ENCODE measurements around the gene ERCC4. TPM values are rescaled to one million over a fixed set of nuclear protein-coding genes. Genes with fewer than 3 reads are reported as not detected.

ERCC4 gene
- polyA plus RNA-seq, 1 of the 3 experiments (the other 2 are of a cell fraction): 1.8 TPM

DNA sequence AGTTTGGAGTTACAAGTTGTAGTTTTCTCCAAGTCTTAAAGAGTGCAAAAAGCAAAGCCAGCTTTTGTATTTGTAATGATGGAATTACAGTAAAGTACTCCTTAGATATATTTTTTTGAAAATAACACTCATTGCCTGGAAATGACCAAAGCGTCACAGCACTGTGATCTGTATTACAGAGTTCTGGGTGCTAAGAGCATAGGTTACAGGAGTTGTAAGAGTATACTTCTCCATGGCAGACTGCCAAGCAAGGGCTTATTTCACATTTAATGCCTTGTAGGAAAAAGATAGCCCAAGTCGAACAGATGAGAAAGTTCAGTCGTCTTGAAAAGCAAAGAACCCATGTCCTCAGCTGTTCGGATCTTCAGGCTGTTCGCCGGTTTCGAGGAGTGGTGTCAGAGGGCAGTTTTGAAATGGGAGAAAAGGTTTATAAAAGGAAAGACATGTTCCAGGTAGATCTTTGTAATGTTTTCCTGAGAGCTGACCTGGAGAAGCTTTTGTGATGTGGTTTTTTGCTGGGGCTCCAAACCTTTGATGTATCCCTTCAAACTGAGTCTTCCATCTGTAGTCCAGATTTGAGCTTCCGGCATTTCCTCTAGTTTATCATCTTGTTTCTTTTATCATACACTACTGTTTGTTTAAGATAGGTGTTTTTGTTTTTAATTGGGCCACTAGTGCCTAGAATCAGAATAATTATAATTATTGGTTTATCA, 41.3 kb downstream of the ERCC4 start:
- TF ChIP-seq FOSL2 (IDR thresholded peaks at IDR 0.05; ENCODE audit: borderline replicate concordance, low read depth): no peak
- TF ChIP-seq FOXM1 (IDR thresholded peaks at IDR 0.05; ENCODE audit: low read depth): no peak
- TF ChIP-seq EP300 (IDR thresholded peaks at IDR 0.05; ENCODE audit: borderline replicate concordance in 1 of 2, low read depth in 1 of 2, low read length in 1 of 2): no peak
- no peak for TF ChIP-seq RCOR1 (IDR thresholded peaks at IDR 0.05; ENCODE audit: low read length)
- TF ChIP-seq YY1 (IDR thresholded peaks at IDR 0.05; ENCODE audit: low read depth): no peak
- TF ChIP-seq GATA2 (CRISPR knock-in tag; IDR thresholded peaks at IDR 0.05): no peak
- no peak for TF ChIP-seq NFIC (IDR thresholded peaks at IDR 0.05; ENCODE audit: borderline replicate concordance)
- no peak for TF ChIP-seq IRF3 (IDR thresholded peaks at IDR 0.05; ENCODE audit: low read depth, low read length)
- TF ChIP-seq SMC3 (IDR thresholded peaks at IDR 0.05; ENCODE audit: low read depth, low read length): no peak
- TF ChIP-seq, protein P1, sequence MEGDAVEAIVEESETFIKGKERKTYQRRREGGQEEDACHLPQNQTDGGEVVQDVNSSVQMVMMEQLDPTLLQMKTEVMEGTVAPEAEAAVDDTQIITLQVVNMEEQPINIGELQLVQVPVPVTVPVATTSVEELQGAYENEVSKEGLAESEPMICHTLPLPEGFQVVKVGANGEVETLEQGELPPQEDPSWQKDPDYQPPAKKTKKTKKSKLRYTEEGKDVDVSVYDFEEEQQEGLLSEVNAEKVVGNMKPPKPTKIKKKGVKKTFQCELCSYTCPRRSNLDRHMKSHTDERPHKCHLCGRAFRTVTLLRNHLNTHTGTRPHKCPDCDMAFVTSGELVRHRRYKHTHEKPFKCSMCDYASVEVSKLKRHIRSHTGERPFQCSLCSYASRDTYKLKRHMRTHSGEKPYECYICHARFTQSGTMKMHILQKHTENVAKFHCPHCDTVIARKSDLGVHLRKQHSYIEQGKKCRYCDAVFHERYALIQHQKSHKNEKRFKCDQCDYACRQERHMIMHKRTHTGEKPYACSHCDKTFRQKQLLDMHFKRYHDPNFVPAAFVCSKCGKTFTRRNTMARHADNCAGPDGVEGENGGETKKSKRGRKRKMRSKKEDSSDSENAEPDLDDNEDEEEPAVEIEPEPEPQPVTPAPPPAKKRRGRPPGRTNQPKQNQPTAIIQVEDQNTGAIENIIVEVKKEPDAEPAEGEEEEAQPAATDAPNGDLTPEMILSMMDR (IDR thresholded peaks at IDR 0.05): no peak
- TF ChIP-seq GABPA (IDR thresholded peaks at IDR 0.05; ENCODE audit: low read depth): no peak
- no peak for TF ChIP-seq REST (IDR thresholded peaks at IDR 0.05; ENCODE audit: low read depth, low read length)
- TF ChIP-seq, protein P2, sequence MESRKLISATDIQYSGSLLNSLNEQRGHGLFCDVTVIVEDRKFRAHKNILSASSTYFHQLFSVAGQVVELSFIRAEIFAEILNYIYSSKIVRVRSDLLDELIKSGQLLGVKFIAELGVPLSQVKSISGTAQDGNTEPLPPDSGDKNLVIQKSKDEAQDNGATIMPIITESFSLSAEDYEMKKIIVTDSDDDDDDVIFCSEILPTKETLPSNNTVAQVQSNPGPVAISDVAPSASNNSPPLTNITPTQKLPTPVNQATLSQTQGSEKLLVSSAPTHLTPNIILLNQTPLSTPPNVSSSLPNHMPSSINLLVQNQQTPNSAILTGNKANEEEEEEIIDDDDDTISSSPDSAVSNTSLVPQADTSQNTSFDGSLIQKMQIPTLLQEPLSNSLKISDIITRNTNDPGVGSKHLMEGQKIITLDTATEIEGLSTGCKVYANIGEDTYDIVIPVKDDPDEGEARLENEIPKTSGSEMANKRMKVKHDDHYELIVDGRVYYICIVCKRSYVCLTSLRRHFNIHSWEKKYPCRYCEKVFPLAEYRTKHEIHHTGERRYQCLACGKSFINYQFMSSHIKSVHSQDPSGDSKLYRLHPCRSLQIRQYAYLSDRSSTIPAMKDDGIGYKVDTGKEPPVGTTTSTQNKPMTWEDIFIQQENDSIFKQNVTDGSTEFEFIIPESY (IDR thresholded peaks at IDR 0.05; ENCODE audit: borderline replicate concordance, low read depth): no peak
- TF ChIP-seq MAX (IDR thresholded peaks at IDR 0.05; ENCODE audit: low read depth): no peak
- no peak for TF ChIP-seq NRF1 (IDR thresholded peaks at IDR 0.05; ENCODE audit: low read depth, low read length)
- TF ChIP-seq SIN3A (IDR thresholded peaks at IDR 0.05; ENCODE audit: borderline replicate concordance, low read depth, low read length): no peak
- no peak for TF ChIP-seq MXI1 (IDR thresholded peaks at IDR 0.05; ENCODE audit: low read depth, low read length)
- TF ChIP-seq PBX3 (IDR thresholded peaks at IDR 0.05): no peak
- no peak for TF ChIP-seq RAD21 (IDR thresholded peaks at IDR 0.05; ENCODE audit: low read length)
- TF ChIP-seq USF2 (IDR thresholded peaks at IDR 0.05; ENCODE audit: borderline replicate concordance, low read depth, low read length): no peak
- Histone ChIP-seq H3K4me3 (ENCODE audit: low read depth in 2 of 2, low read length in 1 of 2) (no peak overlapping the region), H3K4me2 (no peak overlapping the region), H3K79me2 (ENCODE audit: insufficient read depth) (no peaks in the 10 kb centered on the region), H3K27me3 (ENCODE audit: insufficient read depth) (no peaks in the 10 kb centered on the region), H3K27ac (ENCODE audit: low read depth in 2 of 2, low read length in 1 of 2) (no peak overlapping the region), H3K9me3 (no peaks in the 10 kb centered on the region), H3K4me1 (ENCODE audit: control insufficient read depth in 1 of 2, insufficient read depth in 2 of 2, low read depth in 1 of 2, low read length in 1 of 2) (peaks cover 7 to 11% of the 10 kb centered on the region in 2 experiments; a peak in 2 of 4 replicates), H3K36me3 (replicated peaks in 1 of 2; ENCODE audit: control insufficient read depth in 1 of 2, insufficient read depth in 2 of 2, low read length in 1 of 2) (no peaks in the 10 kb centered on the region), H4K20me1 (ENCODE audit: insufficient read depth) (no peaks in the 10 kb centered on the region), H3F3A (replicated peaks; ENCODE audit: insufficient read depth) (peaks cover 21% of the 10 kb centered on the region), H3K9ac (no peak overlapping the region), H2AFZ (ENCODE audit: low read depth) (no peak overlapping the region), H3K9me2 (no peaks in the 10 kb centered on the region)
- WGBS (ENCODE audit: low lambda C conversion rate): 82% methylated on average over 8 of the region's 8 CpGs
- no peak for DNase-seq
- CTCF ChIA-PET: interaction anchor here (0.7 kb wide), 1 partner anchor 12 kb away, joined by 3 read pairs; no protein-coding TSS in a partner anchor
- POLR2A ChIA-PET: no interaction called here

Measured in SK-N-SH (cell line).